K562 (cell line): ENCODE measurements around the gene TRMT112. TPM values are rescaled to one million over a fixed set of nuclear protein-coding genes. Genes with fewer than 3 reads are reported as not detected.

Experiments used
- CBFA2T2 ChIP-seq: fragments of 450-650 bp; conservative IDR thresholded peaks from 2 replicates; pipeline ENCODE4 v1.6.1; 2017; ENCODE audit warnings: mild to moderate bottlenecking
- CBX1 ChIP-seq: sonication (generic); IDR thresholded peaks from 2 replicates; pipeline ENCODE4 v1.6.1; 2016; ENCODE audit warnings: antibody characterized with exemption, low read depth, mild to moderate bottlenecking
- CXXC5 ChIP-seq: fragments of 250-450 bp; sonication (Bioruptor Pico); IDR thresholded peaks from 2 replicates; pipeline ENCODE4 v1.8.0; 2022; ENCODE audit warnings: inconsistent platforms, mild to moderate bottlenecking, moderate library complexity
- ESRRA ChIP-seq: fragments of 450-650 bp; IDR thresholded peaks from 2 replicates; pipeline ENCODE4 v1.6.1; 2014; ENCODE audit warnings: low read depth, mild to moderate bottlenecking, moderate library complexity, borderline replicate concordance
- HDAC3 ChIP-seq: fragments of 450-650 bp; IDR thresholded peaks from 2 replicates; pipeline ENCODE4 v1.6.1; 2018; ENCODE audit warnings: borderline replicate concordance, mild to moderate bottlenecking, moderate library complexity; ENCODE audit not compliant: partially characterized antibody
- KDM5B ChIP-seq: fragments of 200-600 bp; sonication (generic); IDR thresholded peaks from 2 replicates; pipeline ENCODE4 v1.6.1; 2012; ENCODE audit warnings: low read depth, mild to moderate bottlenecking, moderate library complexity, low read length, control low read depth, inconsistent platforms; ENCODE audit not compliant: insufficient replicate concordance
- MTA3 ChIP-seq: fragments of 450-650 bp; formaldehyde crosslinking; IDR thresholded peaks from 2 replicates; pipeline ENCODE4 v1.6.1; 2017; ENCODE audit warnings: mild to moderate bottlenecking, borderline replicate concordance
- NFE2 ChIP-seq: IDR thresholded peaks from 2 replicates; pipeline ENCODE4 v1.6.1; 2014; ENCODE audit warnings: antibody characterized with exemption, low read depth
- NFIC ChIP-seq: fragments of 450-650 bp; IDR thresholded peaks from 2 replicates; pipeline ENCODE4 v1.6.1; 2017; ENCODE audit warnings: mild to moderate bottlenecking, inconsistent platforms
- RB1 ChIP-seq: fragments of 450-650 bp; IDR thresholded peaks from 2 replicates; pipeline ENCODE4 v1.6.1; 2017; ENCODE audit warnings: low read depth, mild to moderate bottlenecking
- SP1 ChIP-seq: sonication (generic); formaldehyde crosslinking; IDR thresholded peaks from 2 replicates; pipeline ENCODE4 v1.8.1; 2022; ENCODE audit warnings: mild to moderate bottlenecking, missing genetic modification reagents
- TAF9B ChIP-seq: fragments of 450-650 bp; IDR thresholded peaks from 2 replicates; pipeline ENCODE4 v1.6.1; 2018; ENCODE audit warnings: mild to moderate bottlenecking; ENCODE audit not compliant: partially characterized antibody
- TBL1XR1 ChIP-seq, 2 experiments: IDR thresholded peaks; 2 replicates each; pipeline ENCODE4 v1.6.1; 2012; ENCODE audit warnings: improper control_type of control experiment in 2 of 2, low read length in 2 of 2, mild to moderate bottlenecking in 1 of 2
- TRIM24 ChIP-seq, 2 experiments: fragments of 450-650 bp; IDR thresholded peaks; 2 replicates each; pipeline ENCODE4 v1.6.1; 2016
- U2AF2 ChIP-seq: fragments of 200-400 bp; formaldehyde crosslinking; optimal IDR thresholded peaks from 2 replicates; pipeline ENCODE3; 2017; ENCODE audit warnings: low read depth, mild to moderate bottlenecking, low read length
- ZBTB34 ChIP-seq: fragments of 250-450 bp; sonication (Bioruptor Pico); IDR thresholded peaks from 2 replicates; pipeline ENCODE4 v1.8.0; 2021; ENCODE audit warnings: mild to moderate bottlenecking, moderate library complexity
- ZNF12 ChIP-seq: sonication (generic); formaldehyde crosslinking; IDR thresholded peaks from 2 replicates; pipeline ENCODE4 v1.4.0; 2020; ENCODE audit warnings: mild to moderate bottlenecking, missing genetic modification reagents
- ZNF217 ChIP-seq: sonication (generic); formaldehyde crosslinking; IDR thresholded peaks from 2 replicates; pipeline ENCODE4 v1.8.0; 2022; ENCODE audit warnings: mild to moderate bottlenecking, missing genetic modification reagents
- ZNF224 ChIP-seq: sonication (generic); formaldehyde crosslinking; IDR thresholded peaks from 2 replicates; pipeline ENCODE4 v1.8.0; 2022; ENCODE audit warnings: mild to moderate bottlenecking, missing genetic modification reagents
- ZNF316 ChIP-seq: fragments of 450-650 bp; IDR thresholded peaks from 2 replicates; pipeline ENCODE4 v1.6.1; 2016
- ZNF431 ChIP-seq: sonication (generic); formaldehyde crosslinking; IDR thresholded peaks from 2 replicates; pipeline ENCODE4 v1.8.0; 2022; ENCODE audit warnings: mild to moderate bottlenecking, missing genetic modification reagents
- ZNF609 ChIP-seq: sonication (generic); formaldehyde crosslinking; IDR thresholded peaks from 2 replicates; pipeline ENCODE4 v1.8.1; 2023; ENCODE audit warnings: missing genetic modification reagents, mild to moderate bottlenecking, borderline replicate concordance
- polyA plus RNA-seq, 8 experiments: library from polyadenylated mRNA; depleted of rRNA in 4 of 8; stranded (reverse) in 5 of 8; unstranded in 3 of 8; fragments of >200 nt; fragmentation: Nextera tagmentation in 2 of 8; fragmentation: Illumina TruSeq in 1 of 8; extraction: Ambion mirVana in 2 of 8; extraction: Trizol in 1 of 8; gene quantifications; 2 replicates each; pipeline versions ENCODE4 v1.2.1 to v1.2.3, GENCODE V29; 2011 to 2014; ENCODE audit warnings: inconsistent platforms in 1 of 8, missing spikeins in 1 of 8
- total RNA-seq, 7 experiments: library from RNA; depleted of rRNA in 6 of 7; stranded (reverse); fragments of >200 nt in 6 of 7; fragmentation: Illumina TruSeq in 2 of 7; extraction: Trizol in 2 of 7; gene quantifications; 2 replicates each; pipeline versions ENCODE4 v1.2.1 to v1.2.3, GENCODE V29; 2011 to 2021; ENCODE audit warnings: low replicate concordance in 1 of 7

TRMT112 gene
- total and polyA plus RNA-seq, 9 of the 15 experiments (the other 6 are each of a cell fraction or from before 2014, with no cell fraction given): 162 to 444 (median 300) TPM

GRCh38 chr11:64334764-64335735 lies 17.7 kb upstream of the TRMT112 start (continued):
- no peak for TF ChIP-seq ZNF217
- no peak for TF ChIP-seq KDM5B
- TF ChIP-seq ZBTB34 (CRISPR knock-in tag): no peak
- TF ChIP-seq CBFA2T2: peak; percentile 99
- no peak for TF ChIP-seq ZNF224 (CRISPR knock-in tag)
- peak; percentile 98 for TF ChIP-seq TRIM24 (IDR thresholded peaks at IDR 0.05)
- peak; percentile 33; the same call in 1 of the 2 replicates for TF ChIP-seq RB1
- TF ChIP-seq ZNF609 (CRISPR knock-in tag): peak; percentile 95; the same call in 1 of the 2 replicates
- TF ChIP-seq ZNF431 (CRISPR knock-in tag): no peak
- TF ChIP-seq SP1: peak; percentile 77; the same call in 1 of the 2 replicates
- TF ChIP-seq CXXC5: peak; percentile 70
- TF ChIP-seq TBL1XR1 (IDR thresholded peaks at IDR 0.05; ENCODE audit: low read length in 2 of 2): peak; percentile 91 to 95; a peak in 3 of 4 replicates
- no peak for TF ChIP-seq ZNF12 (CRISPR knock-in tag)
- TF ChIP-seq NFIC: peak; percentile 96
- TF ChIP-seq U2AF2: no peak
- peak; percentile 88 for TF ChIP-seq NFE2
- TF ChIP-seq TAF9B: peak; percentile 99
- peak; percentile 83 for TF ChIP-seq ESRRA
- peak; percentile 77; the same call in 1 of the 2 replicates for TF ChIP-seq CBX1
- peak; percentile 85 for TF ChIP-seq MTA3
- peak; percentile 71 for TF ChIP-seq ZNF316
- peak; percentile 96 for TF ChIP-seq HDAC3
